ENCODE measurements around the gene BRD7. TPM values are rescaled to one million over a fixed set of nuclear protein-coding genes. Genes with fewer than 3 reads are reported as not detected.

BRD7 gene
- total RNA-seq, 1 experiment from 2014 or later, result 76.6 TPM

GRCh38 chr16:50360779-50361178 is 8.0 kb downstream of the BRD7 start:
- Histone ChIP-seq H3K9me2 (ENCODE audit: insufficient read depth) (no peaks in the 10 kb centered on the region), H4K20me1 (ENCODE audit: insufficient read depth) (peaks cover 52% of the 10 kb centered on the region), H3K9me3 (ENCODE audit: insufficient read depth, low read depth) (no peaks in the 10 kb centered on the region), H3K4me3 (no peak overlapping the region), H3K79me2 (ENCODE audit: low read depth) (peaks cover 58% of the 10 kb centered on the region), H3K4me2 (no peak overlapping the region), H2AFZ (no peak overlapping the region), H3K27me3 (ENCODE audit: insufficient read depth, low read depth) (no peaks in the 10 kb centered on the region), H3F3A (ENCODE audit: insufficient read depth, low read depth) (peaks cover 3% of the 10 kb centered on the region; the same call in 1 of the 2 replicates), H3K36me3 (ENCODE audit: low read depth) (peaks cover 38% of the 10 kb centered on the region), H3K4me1 (replicated peaks; ENCODE audit: insufficient read depth) (no peaks in the 10 kb centered on the region), H3K27ac (no peak overlapping the region)
- DNase-seq, result no peak
- no TSS peak for BruUV-seq (replicated peaks)
- CTCF ChIA-PET, result interaction anchor here (0.5 kb wide), 1 partner anchor 204 kb away, joined by 3 read pairs; no protein-coding TSS in a partner anchor
- TF ChIP-seq EZH2 (IDR thresholded peaks at IDR 0.05; ENCODE audit: low read depth), result no peak
- TF ChIP-seq, protein P1, sequence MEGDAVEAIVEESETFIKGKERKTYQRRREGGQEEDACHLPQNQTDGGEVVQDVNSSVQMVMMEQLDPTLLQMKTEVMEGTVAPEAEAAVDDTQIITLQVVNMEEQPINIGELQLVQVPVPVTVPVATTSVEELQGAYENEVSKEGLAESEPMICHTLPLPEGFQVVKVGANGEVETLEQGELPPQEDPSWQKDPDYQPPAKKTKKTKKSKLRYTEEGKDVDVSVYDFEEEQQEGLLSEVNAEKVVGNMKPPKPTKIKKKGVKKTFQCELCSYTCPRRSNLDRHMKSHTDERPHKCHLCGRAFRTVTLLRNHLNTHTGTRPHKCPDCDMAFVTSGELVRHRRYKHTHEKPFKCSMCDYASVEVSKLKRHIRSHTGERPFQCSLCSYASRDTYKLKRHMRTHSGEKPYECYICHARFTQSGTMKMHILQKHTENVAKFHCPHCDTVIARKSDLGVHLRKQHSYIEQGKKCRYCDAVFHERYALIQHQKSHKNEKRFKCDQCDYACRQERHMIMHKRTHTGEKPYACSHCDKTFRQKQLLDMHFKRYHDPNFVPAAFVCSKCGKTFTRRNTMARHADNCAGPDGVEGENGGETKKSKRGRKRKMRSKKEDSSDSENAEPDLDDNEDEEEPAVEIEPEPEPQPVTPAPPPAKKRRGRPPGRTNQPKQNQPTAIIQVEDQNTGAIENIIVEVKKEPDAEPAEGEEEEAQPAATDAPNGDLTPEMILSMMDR (conservative IDR thresholded peaks at IDR 0.05), result no peak
- POLR2A ChIA-PET (ENCODE audit: unreplicated experiment), result interaction anchor here (0.6 kb wide), 1 partner anchor 381 kb away, joined by 3 read pairs; no protein-coding TSS in a partner anchor
- intact Hi-C loops (cut with micrococcal nuclease; ENCODE audit: unreplicated experiment), result loop anchor here (1.0 kb wide), 1 partner anchor 446 kb away; no protein-coding TSS in a partner anchor

- H3K4me1 ChIP-seq (replicated peaks; ENCODE audit: insufficient read depth), result no peaks in the 10 kb centered on the region
- ChIA-PET POLR2A (ENCODE audit: unreplicated experiment) (interaction anchor here (0.6 kb wide), 1 partner anchor 381 kb away, joined by 3 read pairs; no protein-coding TSS in a partner anchor), CTCF (no interaction called here)
- no peak overlapping the region for H3K4me3 ChIP-seq
- H3K4me2 ChIP-seq, result no peak overlapping the region
- no peak overlapping the region for H3K27ac ChIP-seq
- no peaks in the 10 kb centered on the region for H3K9me3 ChIP-seq (ENCODE audit: insufficient read depth, low read depth)
- no peak overlapping the region for H2AFZ ChIP-seq
- H3K79me2 ChIP-seq (ENCODE audit: low read depth), result peaks cover 55% of the 10 kb centered on the region
- intact Hi-C loops (cut with micrococcal nuclease; ENCODE audit: unreplicated experiment), result no loop called here
- H3K36me3 ChIP-seq (ENCODE audit: low read depth), result peaks cover 40% of the 10 kb centered on the region
- no peaks in the 10 kb centered on the region for H3K27me3 ChIP-seq (ENCODE audit: insufficient read depth, low read depth)
- H4K20me1 ChIP-seq (ENCODE audit: insufficient read depth), result peaks cover 52% of the 10 kb centered on the region
- TF ChIP-seq EZH2 (IDR thresholded peaks at IDR 0.05; ENCODE audit: low read depth), result no peak
- TF ChIP-seq, protein P1 (conservative IDR thresholded peaks at IDR 0.05), result no peak
- H3F3A ChIP-seq (ENCODE audit: insufficient read depth, low read depth), result peaks cover 3% of the 10 kb centered on the region; the same call in 1 of the 2 replicates
- H3K9me2 ChIP-seq (ENCODE audit: insufficient read depth), result no peaks in the 10 kb centered on the region
- no TSS peak for BruUV-seq (replicated peaks)
- no peak for DNase-seq
Observed at GRCh38 chr16:50360033-50360778, 8.6 kb downstream of the BRD7 start.

- Histone ChIP-seq H3K4me1 (replicated peaks; ENCODE audit: insufficient read depth) (no peaks in the 10 kb centered on the region), H2AFZ (no peak overlapping the region), H3K4me3 (no peak overlapping the region), H3K4me2 (no peak overlapping the region), H3K27me3 (ENCODE audit: insufficient read depth, low read depth) (no peaks in the 10 kb centered on the region), H3K79me2 (ENCODE audit: low read depth) (peaks cover 51% of the 10 kb centered on the region), H3K27ac (no peak overlapping the region), H3K9me2 (ENCODE audit: insufficient read depth) (no peaks in the 10 kb centered on the region), H4K20me1 (ENCODE audit: insufficient read depth) (peaks cover 48% of the 10 kb centered on the region), H3F3A (ENCODE audit: insufficient read depth, low read depth) (peaks cover 3% of the 10 kb centered on the region; the same call in 1 of the 2 replicates), H3K9me3 (ENCODE audit: insufficient read depth, low read depth) (no peaks in the 10 kb centered on the region), H3K36me3 (ENCODE audit: low read depth) (peaks cover 42% of the 10 kb centered on the region)
- intact Hi-C loops (cut with micrococcal nuclease; ENCODE audit: unreplicated experiment), result loop anchor here (10.0 kb wide), 1 partner anchor 335 kb away; the partner anchor contains the start of gene CNEP1R1
- ChIA-PET CTCF (no interaction called here), POLR2A (ENCODE audit: unreplicated experiment) (no interaction called here)
- no peak for TF ChIP-seq EZH2 (IDR thresholded peaks at IDR 0.05; ENCODE audit: low read depth)
- TF ChIP-seq, protein P1 (conservative IDR thresholded peaks at IDR 0.05), result no peak
- DNase-seq, result no peak
- BruUV-seq (replicated peaks), result no TSS peak
Observed at GRCh38 chr16:50359626-50360025, 9.2 kb downstream of the BRD7 start.

Measured in PC-9 (cell line).